AG10803 (cell line): Measurements from ENCODE around the gene DEFB113.

ENCODE experiments used
- DNase-seq: peaks from one replicate; pipeline ENCODE4 v3.0.0; 2010; ENCODE audit warnings: low read depth
- H3K4me3 ChIP-seq: 2 replicates; pipeline ENCODE4 v1.5.1; 2011; ENCODE audit warnings: mild to moderate bottlenecking, low read length, control low read depth
- TF ChIP-seq, protein P1 (sequence below): conservative IDR thresholded peaks from 2 replicates; pipeline ENCODE4 v1.5.1; 2011; ENCODE audit warnings: mild to moderate bottlenecking, low read length, control low read depth, inconsistent platforms

Gene DEFB113

DNA sequence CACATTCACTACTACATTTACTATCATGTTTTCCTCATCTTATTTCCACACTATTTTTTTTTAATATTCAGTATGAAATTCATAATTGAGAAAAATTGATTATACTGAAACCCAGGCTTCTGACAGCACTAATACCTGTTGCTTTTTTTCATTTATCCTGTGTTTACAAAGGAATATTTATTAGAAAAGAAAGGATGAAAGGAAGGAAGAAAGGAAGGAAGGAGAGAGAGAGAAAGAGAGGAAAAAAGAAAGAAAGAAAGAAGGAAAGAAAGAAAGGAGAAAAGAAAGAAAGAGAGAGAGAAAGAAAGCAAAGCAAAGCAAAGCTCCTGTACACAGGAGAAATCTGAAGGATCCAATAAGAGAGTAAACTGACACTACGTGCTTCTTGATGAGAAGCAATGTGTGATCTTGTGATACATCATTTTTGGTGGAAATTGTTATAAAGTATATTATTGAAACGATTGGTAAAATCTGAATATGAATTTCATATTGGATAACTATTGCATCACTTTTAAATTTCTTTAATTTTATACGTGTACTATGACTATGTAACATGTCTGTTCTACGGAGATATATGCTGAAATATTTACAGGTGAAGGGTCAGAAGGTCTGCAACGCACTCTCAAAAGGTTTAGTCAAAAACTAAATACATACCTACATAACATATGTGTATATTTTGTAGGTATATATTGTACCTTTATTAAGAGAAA is 49.3 kb downstream of the DEFB113 start:
- no peak overlapping the region for H3K4me3 ChIP-seq
- no peak for DNase-seq
- TF ChIP-seq, protein P1, sequence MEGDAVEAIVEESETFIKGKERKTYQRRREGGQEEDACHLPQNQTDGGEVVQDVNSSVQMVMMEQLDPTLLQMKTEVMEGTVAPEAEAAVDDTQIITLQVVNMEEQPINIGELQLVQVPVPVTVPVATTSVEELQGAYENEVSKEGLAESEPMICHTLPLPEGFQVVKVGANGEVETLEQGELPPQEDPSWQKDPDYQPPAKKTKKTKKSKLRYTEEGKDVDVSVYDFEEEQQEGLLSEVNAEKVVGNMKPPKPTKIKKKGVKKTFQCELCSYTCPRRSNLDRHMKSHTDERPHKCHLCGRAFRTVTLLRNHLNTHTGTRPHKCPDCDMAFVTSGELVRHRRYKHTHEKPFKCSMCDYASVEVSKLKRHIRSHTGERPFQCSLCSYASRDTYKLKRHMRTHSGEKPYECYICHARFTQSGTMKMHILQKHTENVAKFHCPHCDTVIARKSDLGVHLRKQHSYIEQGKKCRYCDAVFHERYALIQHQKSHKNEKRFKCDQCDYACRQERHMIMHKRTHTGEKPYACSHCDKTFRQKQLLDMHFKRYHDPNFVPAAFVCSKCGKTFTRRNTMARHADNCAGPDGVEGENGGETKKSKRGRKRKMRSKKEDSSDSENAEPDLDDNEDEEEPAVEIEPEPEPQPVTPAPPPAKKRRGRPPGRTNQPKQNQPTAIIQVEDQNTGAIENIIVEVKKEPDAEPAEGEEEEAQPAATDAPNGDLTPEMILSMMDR = no peak

- no peak for DNase-seq
- TF ChIP-seq, protein P1 = no peak
- no peak overlapping the region for H3K4me3 ChIP-seq
Observed at GRCh38 chr6:49919261-49919660, 50.2 kb downstream of the DEFB113 start.

DNA sequence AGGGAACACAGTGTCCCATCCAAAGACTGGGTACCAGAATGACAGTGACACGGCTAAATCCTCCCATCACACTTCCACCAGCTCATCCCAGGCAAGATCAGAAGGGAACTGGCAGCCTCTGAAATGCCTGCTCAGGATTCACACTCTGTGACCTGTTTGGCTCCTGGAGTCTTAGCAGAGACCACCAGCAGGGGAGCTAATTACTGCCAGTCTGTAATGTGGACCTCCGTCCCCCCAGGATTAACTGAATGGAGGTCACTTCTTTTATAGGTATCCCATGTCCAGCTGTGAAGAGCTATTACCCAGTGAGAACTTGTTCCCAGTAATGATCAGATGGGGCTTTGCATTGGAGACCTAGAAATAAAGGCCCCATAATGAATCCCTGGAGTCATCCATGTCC is 50.6 kb downstream of the DEFB113 start:
- no peak for DNase-seq
- no peak overlapping the region for H3K4me3 ChIP-seq
- TF ChIP-seq, protein P1 = no peak
